Measurements from ENCODE around the gene UBL5. TPM values are rescaled to one million over a fixed set of nuclear protein-coding genes. Genes with fewer than 3 reads are reported as not detected.
"Not testable (repeated sequence)": the region's sequence is repeated elsewhere in the genome, so short reads cannot be mapped to it uniquely, and the experiment has no call there.

UBL5 gene
- polyA plus RNA-seq, 3 donors, result 277 to 363 (median 338) TPM

- DNase-seq (ENCODE audit: low read depth in 3 of 3, low spot score in 2 of 3), result no peak
These were observed 18.6 kb upstream of the UBL5 start for GRCh38 chr19:9808855-9809824.

- DNase-seq (ENCODE audit: low read depth in 3 of 3, low spot score in 2 of 3), result no peak
These were observed 16.6 kb upstream of the UBL5 start for GRCh38 chr19:9811139-9811538.

GRCh38 chr19:9818175-9818733, 9.5 kb upstream of the UBL5 start:
- no peak for DNase-seq (ENCODE audit: low read depth in 3 of 3, low spot score in 2 of 3)

GRCh38 chr19:9818734-9819595, 8.8 kb upstream of the UBL5 start, which contains the start of gene FBXL12:
TSS of gene FBXL12 (minus strand) at chr19:9819079. CDS start at chr19:9818813, 266 bp downstream.
- DNase-seq (ENCODE audit: low read depth in 3 of 3, low spot score in 2 of 3), result peak; percentile 99

GRCh38 chr19:9819596-9819909, 8.2 kb upstream of the UBL5 start:
- DNase-seq (ENCODE audit: low read depth in 3 of 3, low spot score in 2 of 3), result no peak

GRCh38 chr19:9820034-9820433, 7.7 kb upstream of the UBL5 start:
- not testable (repeated sequence) for DNase-seq (ENCODE audit: low read depth in 3 of 3, low spot score in 2 of 3)

- DNase-seq (ENCODE audit: low read depth in 3 of 3, low spot score in 2 of 3), result no peak
These were observed 3.9 kb upstream of the UBL5 start for GRCh38 chr19:9823816-9824215.

GRCh38 chr19:9828551-9829063, 889 bp downstream of the UBL5 start:
- DNase-seq (ENCODE audit: low read depth in 3 of 3, low spot score in 2 of 3), result no peak

- no peak for DNase-seq (ENCODE audit: low read depth in 3 of 3, low spot score in 2 of 3)
These were observed 6.6 kb downstream of the UBL5 start for GRCh38 chr19:9834307-9834725.

- peak; percentile 88 to 97 (median 97) for DNase-seq (ENCODE audit: low read depth in 3 of 3, low spot score in 2 of 3)
These were observed 7.2 kb downstream of the UBL5 start, which contains the start of gene PIN1 for GRCh38 chr19:9834726-9835506. TSS of gene PIN1 (plus strand) at chr19:9835318. CDS start at chr19:9835345, 27 bp downstream.

GRCh38 chr19:9835507-9835949, 7.8 kb downstream of the UBL5 start:
- no peak for DNase-seq (ENCODE audit: low read depth in 3 of 3, low spot score in 2 of 3)

GRCh38 chr19:9836021-9836420, 8.3 kb downstream of the UBL5 start:
- DNase-seq (ENCODE audit: low read depth in 3 of 3, low spot score in 2 of 3), result no peak

GRCh38 chr19:9838324-9838723, 10.6 kb downstream of the UBL5 start:
- no peak for DNase-seq (ENCODE audit: low read depth in 3 of 3, low spot score in 2 of 3)

GRCh38 chr19:9839415-9839814, 11.7 kb downstream of the UBL5 start:
- DNase-seq (ENCODE audit: low read depth in 3 of 3, low spot score in 2 of 3), result no peak

- DNase-seq (ENCODE audit: low read depth in 3 of 3, low spot score in 2 of 3), result no peak
These were observed 15.3 kb downstream of the UBL5 start for GRCh38 chr19:9842834-9843625.

GRCh38 chr19:9843626-9844273, 16.0 kb downstream of the UBL5 start:
- DNase-seq (ENCODE audit: low read depth in 3 of 3, low spot score in 2 of 3), result not testable (repeated sequence)

GRCh38 chr19:9847087-9847671, 19.5 kb downstream of the UBL5 start:
- DNase-seq (ENCODE audit: low read depth in 3 of 3, low spot score in 2 of 3), result no peak

GRCh38 chr19:9848060-9848459, 20.3 kb downstream of the UBL5 start:
- no peak for DNase-seq (ENCODE audit: low read depth in 3 of 3, low spot score in 2 of 3)
